Endothelial cell of umbilical vein (primary cell): ENCODE results near the gene NGF. TPM values are rescaled to one million over a fixed set of nuclear protein-coding genes. Genes with fewer than 3 reads are reported as not detected.

ENCODE experiments used
- BruUV-seq: library from RNA; stranded (reverse); fragments of 400-500 nt; replicated peaks from 2 replicates; lab custom pipeline; 2021; lab: Mats Ljungman, UMichigan
- CTCF ChIA-PET: fragments of 300-600, 350-600 bp; sonication (Branson Sonifier 250); formaldehyde crosslinking; loops from one replicate; lab custom pipeline; 2021; ENCODE audit warnings: antibody characterized with exemption, inconsistent platforms; lab: Charles Lee
- POLR2A ChIA-PET: fragments of 300-600, 350-600 bp; sonication (Branson Sonifier 250); formaldehyde crosslinking; loops from one replicate; lab custom pipeline; 2021; ENCODE audit warnings: antibody characterized with exemption, inconsistent platforms; lab: Charles Lee
- DNase-seq: peaks from one replicate; pipeline ENCODE4 v3.0.0-alpha.2; 2011; ENCODE audit warnings: low read depth, low spot score
- FAIRE-seq: peaks from 2 replicates; lab custom pipeline; 2011; peaks lifted over from hg19 to GRCh38; lab: Jason Lieb, UNC
- H2AFZ ChIP-seq: 2 replicates; pipeline ENCODE4 v1.6.0; 2012; ENCODE audit warnings: low read depth, low read length, control low read depth, inconsistent platforms
- H3K27ac ChIP-seq: 2 replicates; pipeline ENCODE4 v1.5.1; 2011; ENCODE audit warnings: low read depth, mild to moderate bottlenecking, control low read depth, low read length, moderate library complexity; ENCODE audit not compliant: insufficient read depth
- H3K27me3 ChIP-seq, 2 experiments: 2 replicates each; pipeline versions ENCODE4 v1.6.0 to v1.6.1; 2011; ENCODE audit warnings: low read length in 2 of 2, mixed read lengths in 1 of 2; ENCODE audit not compliant: control insufficient read depth in 2 of 2, insufficient read depth in 2 of 2
- H3K36me3 ChIP-seq, 2 experiments: 2 replicates in 1 of 2; 3 replicates in 1 of 2; pipeline ENCODE4 v1.5.1; 2011; ENCODE audit warnings: low read length in 2 of 2, mild to moderate bottlenecking in 1 of 2, moderate library complexity in 1 of 2; ENCODE audit not compliant: control insufficient read depth in 2 of 2, insufficient read depth in 2 of 2; ENCODE audit errors: extremely low read depth in 1 of 2
- H3K4me1 ChIP-seq: 3 replicates; pipeline ENCODE4 v1.5.1; 2011; ENCODE audit warnings: mild to moderate bottlenecking, low read length; ENCODE audit not compliant: control insufficient read depth, insufficient read depth; ENCODE audit errors: extremely low read depth
- H3K4me2 ChIP-seq: 2 replicates; pipeline ENCODE4 v1.6.1; 2011; ENCODE audit warnings: low read length, control low read depth, mixed read lengths; ENCODE audit not compliant: insufficient read depth
- H3K4me3 ChIP-seq, 3 experiments: fragments of 200-600 bp in 1 of 3; sonication (generic), shearing (Covaris generic) in 1 of 3; replicated peaks in 1 of 3; 2 replicates each; pipeline ENCODE4 v1.5.1; 2011 to 2016; ENCODE audit warnings: control low read depth in 3 of 3, low read length in 3 of 3, mild to moderate bottlenecking in 2 of 3, inconsistent platforms in 1 of 3, low read depth in 1 of 3, moderate library complexity in 1 of 3; ENCODE audit not compliant: insufficient read depth in 1 of 3
- H3K79me2 ChIP-seq: 2 replicates; pipeline ENCODE4 v1.6.0; 2012; ENCODE audit warnings: low read length, inconsistent platforms; ENCODE audit not compliant: control insufficient read depth, insufficient read depth
- H3K9ac ChIP-seq: replicated peaks from 2 replicates; pipeline ENCODE3; 2011; ENCODE audit warnings: low read length, control low read depth; ENCODE audit not compliant: insufficient read depth; ENCODE audit errors: extremely low read depth
- H3K9me1 ChIP-seq: replicated peaks from 3 replicates; pipeline ENCODE4 v1.6.0; 2011; ENCODE audit warnings: mild to moderate bottlenecking, low read length; ENCODE audit not compliant: control insufficient read depth, insufficient read depth; ENCODE audit errors: extremely low read depth
- H3K9me3 ChIP-seq: replicated peaks from 2 replicates; pipeline ENCODE4 v1.5.1; 2012; ENCODE audit warnings: low read length, inconsistent platforms; ENCODE audit not compliant: control insufficient read depth, insufficient read depth
- H4K20me1 ChIP-seq: replicated peaks from 2 replicates; pipeline ENCODE3; 2011; ENCODE audit warnings: mild to moderate bottlenecking, low read length; ENCODE audit not compliant: control insufficient read depth, insufficient read depth; ENCODE audit errors: extremely low read depth
- CTCF ChIP-seq, 2 donors: IDR thresholded peaks; 1 replicate in 1 of 2; 2 replicates in 1 of 2; pipeline ENCODE4 v1.5.1; 2011; ENCODE audit warnings: low read length in 2 of 2, mild to moderate bottlenecking in 2 of 2, moderate library complexity in 2 of 2, control low read depth in 1 of 2, inconsistent platforms in 1 of 2, low read depth in 1 of 2; ENCODE audit not compliant: insufficient read depth in 1 of 2; ENCODE audit errors: extremely low read depth in 1 of 2
- EZH2 ChIP-seq: IDR thresholded peaks from 2 replicates; pipeline ENCODE4 v1.6.1; 2012; ENCODE audit warnings: borderline replicate concordance, low read depth, mild to moderate bottlenecking, moderate library complexity, low read length, inconsistent platforms; ENCODE audit not compliant: severe bottlenecking
- FOS ChIP-seq: IDR thresholded peaks from 2 replicates; pipeline ENCODE4 v1.6.1; 2011; ENCODE audit warnings: mild to moderate bottlenecking, low read length, moderate library complexity, borderline replicate concordance; ENCODE audit not compliant: insufficient read depth
- GATA2 ChIP-seq: IDR thresholded peaks from 2 replicates; pipeline ENCODE4 v1.7.0; 2011; ENCODE audit warnings: low read depth, mild to moderate bottlenecking, moderate library complexity, mixed read lengths, low read length; ENCODE audit not compliant: insufficient read length, insufficient read depth
- JUN ChIP-seq: IDR thresholded peaks from 2 replicates; pipeline ENCODE4 v1.6.1; 2011; ENCODE audit warnings: borderline replicate concordance, low read depth; ENCODE audit not compliant: insufficient read length, insufficient read depth
- MAX ChIP-seq: IDR thresholded peaks from 2 replicates; pipeline ENCODE4 v1.6.1; 2011; ENCODE audit not compliant: insufficient read depth, insufficient read length
- MYC ChIP-seq: IDR thresholded peaks from one replicate; pipeline ENCODE4 v1.6.1; 2011; ENCODE audit warnings: mild to moderate bottlenecking, low read depth, low read length
- POLR2A ChIP-seq: IDR thresholded peaks from 2 replicates; pipeline ENCODE4 v1.6.1; 2012; ENCODE audit warnings: low read depth, mild to moderate bottlenecking, control low read depth, low read length
- POLR2AphosphoS5 ChIP-seq: IDR thresholded peaks from 2 replicates; pipeline ENCODE4 v1.6.1; 2012; ENCODE audit warnings: low read depth, mild to moderate bottlenecking, control low read depth, low read length, moderate library complexity; ENCODE audit not compliant: insufficient read depth
- dilution Hi-C: fragments of 300-500 bp; cut with MboI; formaldehyde crosslinking; loops from one replicate; pipeline ENCODE4 v1.15.0; 2019; ENCODE audit warnings: low sequenced_read_pairs; ENCODE audit not compliant: extremely low pct_ligation_motif_present
- intact Hi-C: fragments of 100-400 bp; cut with micrococcal nuclease; formaldehyde crosslinking; loops from one replicate; pipeline ENCODE4 v1.10.0; 2022
- polyA plus RNA-seq, 4 experiments: library from polyadenylated mRNA; depleted of rRNA in 3 of 4; stranded (reverse) in 3 of 4; unstranded in 1 of 4; fragments of >200 nt; gene quantifications; 2 replicates each; pipeline versions ENCODE4 v1.2.1 to v1.2.3, GENCODE V29; 2011 to 2012; ENCODE audit warnings: missing spikeins in 1 of 4
- total RNA-seq: library from RNA; stranded (reverse); gene quantifications from 2 replicates; pipeline ENCODE4 v1.2.3, GENCODE V29; 2021

NGF gene
- total and polyA plus RNA-seq, 2 donors (not counting 3 experiments of a cell fraction or from before 2014, with no cell fraction given) = not detected

DNA sequence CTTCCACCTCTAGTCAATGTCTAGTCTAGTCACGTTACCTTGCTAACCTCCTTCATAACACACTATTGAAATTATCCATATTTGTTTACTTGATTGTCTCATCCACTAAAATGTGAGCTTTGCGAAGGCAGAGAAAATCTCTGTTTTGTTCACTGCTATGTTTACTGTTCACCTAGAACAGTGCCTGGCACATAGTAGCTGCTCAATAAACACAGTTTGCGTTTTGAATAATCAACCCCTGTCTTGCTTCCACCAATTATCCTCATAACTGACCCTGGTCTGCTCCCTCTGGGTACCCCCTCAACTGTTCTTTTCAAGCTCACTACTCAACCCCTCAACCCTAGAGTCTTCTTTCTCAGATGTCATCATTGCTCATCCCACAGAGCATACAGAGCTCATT, 36.5 kb upstream of the NGF start:
- no peaks in the 10 kb centered on the region for H3K36me3 ChIP-seq
- no peaks in the 10 kb centered on the region for H3K9me1 ChIP-seq
- H3K79me2 ChIP-seq = no peaks in the 10 kb centered on the region
- intact Hi-C loops (no loop called here), dilution Hi-C loops (no loop called here)
- no peaks in the 10 kb centered on the region for H3K4me1 ChIP-seq
- no peak overlapping the region for H3K4me3 ChIP-seq
- DNase-seq (no peak), FAIRE-seq (no peak)
- no peak for TF ChIP-seq POLR2AphosphoS5
- BruUV-seq = no TSS peak
- no peak overlapping the region for H2AFZ ChIP-seq
- ChIA-PET CTCF (no interaction called here), POLR2A (no interaction called here)
- no peak overlapping the region for H3K4me2 ChIP-seq
- H3K27me3 ChIP-seq = no peaks in the 10 kb centered on the region
- H3K27ac ChIP-seq = no peak overlapping the region
- H3K9ac ChIP-seq = no peak overlapping the region
- no peaks in the 10 kb centered on the region for H3K9me3 ChIP-seq
- no peaks in the 10 kb centered on the region for H4K20me1 ChIP-seq

DNA sequence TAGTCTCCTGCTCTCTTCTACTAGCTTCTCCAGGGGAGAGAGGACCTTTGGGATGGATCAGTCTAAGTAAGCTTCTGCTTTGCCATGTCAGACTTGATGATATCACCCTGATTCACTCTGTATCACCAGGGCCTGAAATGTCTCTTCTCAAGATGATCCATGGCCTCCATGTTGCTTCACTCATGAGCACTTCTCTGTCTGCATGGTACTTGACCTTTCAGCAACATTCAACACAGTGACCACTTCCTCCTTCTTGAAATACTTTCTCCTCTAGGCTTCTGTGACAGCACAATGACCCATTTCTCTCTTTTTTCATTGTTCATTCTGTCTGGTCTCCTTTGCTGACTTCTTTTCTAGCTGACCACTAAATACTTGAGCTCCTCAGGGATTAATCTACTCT, 35.3 kb upstream of the NGF start:
- no TSS peak for BruUV-seq
- H3K9me1 ChIP-seq = no peaks in the 10 kb centered on the region
- no peak for DNase-seq
- no peak overlapping the region for H2AFZ ChIP-seq
- no peaks in the 10 kb centered on the region for H4K20me1 ChIP-seq
- ChIA-PET CTCF (no interaction called here), POLR2A (no interaction called here)
- H3K27me3 ChIP-seq = no peaks in the 10 kb centered on the region
- no peak for FAIRE-seq
- no peaks in the 10 kb centered on the region for H3K4me1 ChIP-seq
- no peak overlapping the region for H3K27ac ChIP-seq
- H3K4me2 ChIP-seq = no peak overlapping the region
- H3K36me3 ChIP-seq = no peaks in the 10 kb centered on the region
- TF ChIP-seq POLR2A (no peak), MAX (no peak), POLR2AphosphoS5 (no peak), FOS (no peak), CTCF (IDR thresholded peaks at IDR 0.05; ENCODE audit: extremely low read depth in 1 of 2, insufficient read depth in 1 of 2, low read depth in 1 of 2, low read length in 2 of 2) (no peak), EZH2 (no peak), MYC (no peak), GATA2 (no peak), JUN (no peak)
- no peaks in the 10 kb centered on the region for H3K79me2 ChIP-seq
- dilution Hi-C loops (no loop called here), intact Hi-C loops (no loop called here)
- no peak overlapping the region for H3K9ac ChIP-seq
- H3K4me3 ChIP-seq = no peak overlapping the region
- no peaks in the 10 kb centered on the region for H3K9me3 ChIP-seq
